Measurements from ENCODE around the gene KRTAP4-4.
"Not testable (repeated sequence)": the region's sequence is repeated elsewhere in the genome, so short reads cannot be mapped to it uniquely, and the experiment has no call there.

Gene KRTAP4-4

GRCh38 chr17:41148971-41149651, 11.4 kb downstream of the KRTAP4-4 start:
- DNase-seq (ENCODE audit: low read depth in 2 of 2, low spot score in 1 of 2), result not testable (repeated sequence)

- DNase-seq (ENCODE audit: low read depth in 2 of 2, low spot score in 1 of 2), result no peak
These were observed 12.9 kb downstream of the KRTAP4-4 start for GRCh38 chr17:41147531-41148204.

GRCh38 chr17:41145261-41145660, 15.3 kb downstream of the KRTAP4-4 start:
- DNase-seq (ENCODE audit: low read depth in 2 of 2, low spot score in 1 of 2), result no peak

- DNase-seq (ENCODE audit: low read depth in 2 of 2, low spot score in 1 of 2), result no peak
These were observed 15.7 kb downstream of the KRTAP4-4 start for GRCh38 chr17:41144846-41145245.

- no peak for DNase-seq (ENCODE audit: low read depth in 2 of 2, low spot score in 1 of 2)
These were observed 19.2 kb downstream of the KRTAP4-4 start for GRCh38 chr17:41141361-41141760.

GRCh38 chr17:41140360-41141131, 20.0 kb downstream of the KRTAP4-4 start, which contains the start of gene KRTAP4-6:
KRTAP4-6 (minus strand) TSS chr17:41140544; CDS start chr17:41140487, 57 bp downstream.
- DNase-seq (ENCODE audit: low read depth in 2 of 2, low spot score in 1 of 2), result no peak

- not testable (repeated sequence) for DNase-seq (ENCODE audit: low read depth in 2 of 2, low spot score in 1 of 2)
These were observed 20.7 kb downstream of the KRTAP4-4 start for GRCh38 chr17:41139865-41140264.

- no peak for DNase-seq (ENCODE audit: low read depth in 2 of 2, low spot score in 1 of 2)
These were observed 26.4 kb downstream of the KRTAP4-4 start for GRCh38 chr17:41133880-41134735.

GRCh38 chr17:41131979-41132378, 28.6 kb downstream of the KRTAP4-4 start:
- no peak for DNase-seq (ENCODE audit: low read depth in 2 of 2, low spot score in 1 of 2)

- DNase-seq (ENCODE audit: low read depth in 2 of 2, low spot score in 1 of 2), result no peak
These were observed 33.2 kb downstream of the KRTAP4-4 start for GRCh38 chr17:41127371-41127770.

GRCh38 chr17:41126412-41126811, 34.1 kb downstream of the KRTAP4-4 start:
- DNase-seq (ENCODE audit: low read depth in 2 of 2, low spot score in 1 of 2), result no peak

GRCh38 chr17:41125064-41125463, 35.5 kb downstream of the KRTAP4-4 start:
- DNase-seq (ENCODE audit: low read depth in 2 of 2, low spot score in 1 of 2), result no peak

GRCh38 chr17:41123991-41124371, 36.6 kb downstream of the KRTAP4-4 start, which contains the start of gene KRTAP4-12:
KRTAP4-12 (minus strand) TSS chr17:41124182; CDS start chr17:41124122, 60 bp downstream.
- not testable (repeated sequence) for DNase-seq (ENCODE audit: low read depth in 2 of 2, low spot score in 1 of 2)

GRCh38 chr17:41123292-41123990, 37.1 kb downstream of the KRTAP4-4 start:
- not testable (repeated sequence) for DNase-seq (ENCODE audit: low read depth in 2 of 2, low spot score in 1 of 2)

GRCh38 chr17:41121742-41122141, 38.8 kb downstream of the KRTAP4-4 start:
- no peak for DNase-seq (ENCODE audit: low read depth in 2 of 2, low spot score in 1 of 2)

- DNase-seq (ENCODE audit: low read depth in 2 of 2, low spot score in 1 of 2), result not testable (repeated sequence)
These were observed 40.6 kb downstream of the KRTAP4-4 start for GRCh38 chr17:41119696-41120690.

GRCh38 chr17:41118721-41119120, 41.8 kb downstream of the KRTAP4-4 start:
- DNase-seq (ENCODE audit: low read depth in 2 of 2, low spot score in 1 of 2), result no peak

GRCh38 chr17:41117846-41118386, 42.6 kb downstream of the KRTAP4-4 start, which contains the start of gene KRTAP4-11:
KRTAP4-11 (minus strand) TSS chr17:41118373; CDS start chr17:41118315, 58 bp downstream.
- DNase-seq (ENCODE audit: low read depth in 2 of 2, low spot score in 1 of 2), result not testable (repeated sequence)

Measured in stimulated activated CD8-positive, alpha-beta memory T cell treated with anti-CD3 and anti-CD28 coated beads, Interleukin-4, amount 100 ng/mL, for 4 hours (primary cell).